A549 treated with DMSO at 1 μM for 4 hours (cell line): ENCODE measurements around the gene OR4N2. TPM values are rescaled to one million over a fixed set of nuclear protein-coding genes. Genes with fewer than 3 reads are reported as not detected.

Source experiments
- total RNA-seq: library from RNA; stranded (reverse); fragments of 200-300 nt; extraction: Qiagen RNA extraction; gene quantifications from 5 replicates; pipeline ENCODE4 v1.2.3, GENCODE V29; 2022; ENCODE audit warnings: low read depth

OR4N2 gene, protein sequence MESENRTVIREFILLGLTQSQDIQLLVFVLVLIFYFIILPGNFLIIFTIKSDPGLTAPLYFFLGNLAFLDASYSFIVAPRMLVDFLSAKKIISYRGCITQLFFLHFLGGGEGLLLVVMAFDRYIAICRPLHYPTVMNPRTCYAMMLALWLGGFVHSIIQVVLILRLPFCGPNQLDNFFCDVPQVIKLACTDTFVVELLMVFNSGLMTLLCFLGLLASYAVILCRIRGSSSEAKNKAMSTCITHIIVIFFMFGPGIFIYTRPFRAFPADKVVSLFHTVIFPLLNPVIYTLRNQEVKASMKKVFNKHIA
- total RNA-seq, result not detected in 5 replicates

GRCh38 chr14:19803470-19803869 lies at the start of gene OR4N2:
OR4N2 (plus strand) TSS chr14:19803770; CDS start chr14:19827449, 23,679 bp downstream.

DNA sequence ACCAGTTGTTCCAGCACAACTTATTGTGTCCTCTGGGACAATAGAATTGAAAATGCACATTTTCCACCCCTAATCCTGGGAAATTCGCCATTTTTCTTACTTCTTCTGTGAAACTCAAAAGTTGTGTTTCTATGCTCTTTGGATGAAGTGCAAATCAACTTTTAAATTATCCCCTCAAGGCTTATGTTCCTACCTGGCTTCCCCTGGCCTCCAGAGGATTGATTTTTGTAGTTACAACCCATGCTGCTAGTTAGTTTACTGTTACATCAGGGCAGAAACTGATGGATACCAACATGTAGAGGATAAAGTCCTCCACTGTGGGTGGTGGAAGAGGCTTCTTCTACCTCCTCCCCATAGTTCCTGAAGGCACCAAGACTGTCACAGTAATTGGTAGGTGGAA lies 30.4 kb upstream of the OR4N2 start, which contains the start of gene OR4M1:
TSS of gene OR4M1 (plus strand) at position 301 of the 400 bp plus-strand sequence. CDS start 6,819 bp downstream, outside the sequence.

GRCh38 chr14:19874842-19875241 lies 71.3 kb downstream of the OR4N2 start, which contains the start of gene OR4K2:
OR4K2 (plus strand) TSS chr14:19875142; CDS start chr14:19876268, 1,126 bp downstream.

Other genes with a start within 250 kb of the OR4N2 start
- gene OR11H2, start 89.9 kb upstream of the OR4N2 start, total RNA-seq, result not detected in 5 replicates
- not detected in 5 replicates for gene OR4Q3, start 60.2 kb upstream of the OR4N2 start, total RNA-seq
- gene OR4M1, start 30.3 kb upstream of the OR4N2 start, total RNA-seq, result not detected in 5 replicates
- gene OR4K2, start 71.4 kb downstream of the OR4N2 start, total RNA-seq, result not detected in 5 replicates
- not detected in 5 replicates for gene OR4K5, start 116.8 kb downstream of the OR4N2 start, total RNA-seq
- not detected in 5 replicates for gene OR4K1, start 127.1 kb downstream of the OR4N2 start, total RNA-seq
- gene OR4K15, start 171.8 kb downstream of the OR4N2 start, total RNA-seq, result not detected in 5 replicates
- gene OR4Q2, start 198.4 kb downstream of the OR4N2 start, total RNA-seq, result not detected in 5 replicates
- gene OR4K14, start 215.5 kb downstream of the OR4N2 start, total RNA-seq, result not detected in 5 replicates
- gene OR4K13, start 232.3 kb downstream of the OR4N2 start, total RNA-seq, result not detected in 5 replicates